CD4-positive, alpha-beta T cell treated with Interleukin-6 at 100 ng/mL for 8 hours (primary cell): ENCODE measurements around the gene FIGLA.

ENCODE experiments used
- DNase-seq: peaks from one replicate; pipeline ENCODE4 v3.0.0-alpha.2; 2020; ENCODE audit warnings: mixed read lengths, low spot score

FIGLA gene, protein sequence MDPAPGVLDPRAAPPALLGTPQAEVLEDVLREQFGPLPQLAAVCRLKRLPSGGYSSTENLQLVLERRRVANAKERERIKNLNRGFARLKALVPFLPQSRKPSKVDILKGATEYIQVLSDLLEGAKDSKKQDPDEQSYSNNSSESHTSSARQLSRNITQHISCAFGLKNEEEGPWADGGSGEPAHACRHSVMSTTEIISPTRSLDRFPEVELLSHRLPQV

DNA sequence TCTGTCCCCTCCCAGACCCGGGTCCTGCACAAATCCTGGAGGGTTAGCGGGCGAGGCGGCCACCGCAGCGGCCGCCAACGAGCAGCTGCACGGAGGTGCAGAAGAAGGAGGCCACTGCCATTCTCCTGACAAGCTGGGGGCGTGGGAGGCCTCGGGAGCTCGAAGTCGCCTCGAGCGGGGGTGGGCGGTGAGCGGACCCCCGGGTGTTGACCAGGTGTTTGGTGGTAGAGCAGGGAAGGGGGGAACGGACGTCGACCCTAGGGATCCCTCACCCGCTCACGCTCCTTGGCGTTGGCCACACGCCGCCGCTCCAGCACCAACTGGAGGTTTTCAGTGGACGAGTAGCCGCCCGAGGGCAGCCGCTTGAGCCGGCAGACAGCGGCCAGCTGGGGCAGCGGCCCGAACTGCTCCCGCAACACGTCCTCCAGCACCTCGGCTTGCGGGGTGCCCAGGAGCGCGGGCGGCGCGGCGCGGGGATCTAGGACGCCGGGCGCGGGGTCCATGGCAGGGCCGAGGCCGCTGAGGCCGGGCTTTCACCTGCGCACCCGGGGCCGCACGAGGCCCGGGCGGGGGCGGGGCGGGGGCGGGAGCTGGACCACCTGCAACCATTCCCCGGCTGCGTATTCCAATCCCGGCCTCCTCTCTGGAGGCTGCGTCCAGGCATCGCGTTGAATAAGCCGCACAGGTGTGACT lies at the start of gene FIGLA:
FIGLA (minus strand) TSS at position 508 of the 693 bp plus-strand sequence; CDS start at position 503, 5 bp downstream.
- DNase-seq = no peak

DNA sequence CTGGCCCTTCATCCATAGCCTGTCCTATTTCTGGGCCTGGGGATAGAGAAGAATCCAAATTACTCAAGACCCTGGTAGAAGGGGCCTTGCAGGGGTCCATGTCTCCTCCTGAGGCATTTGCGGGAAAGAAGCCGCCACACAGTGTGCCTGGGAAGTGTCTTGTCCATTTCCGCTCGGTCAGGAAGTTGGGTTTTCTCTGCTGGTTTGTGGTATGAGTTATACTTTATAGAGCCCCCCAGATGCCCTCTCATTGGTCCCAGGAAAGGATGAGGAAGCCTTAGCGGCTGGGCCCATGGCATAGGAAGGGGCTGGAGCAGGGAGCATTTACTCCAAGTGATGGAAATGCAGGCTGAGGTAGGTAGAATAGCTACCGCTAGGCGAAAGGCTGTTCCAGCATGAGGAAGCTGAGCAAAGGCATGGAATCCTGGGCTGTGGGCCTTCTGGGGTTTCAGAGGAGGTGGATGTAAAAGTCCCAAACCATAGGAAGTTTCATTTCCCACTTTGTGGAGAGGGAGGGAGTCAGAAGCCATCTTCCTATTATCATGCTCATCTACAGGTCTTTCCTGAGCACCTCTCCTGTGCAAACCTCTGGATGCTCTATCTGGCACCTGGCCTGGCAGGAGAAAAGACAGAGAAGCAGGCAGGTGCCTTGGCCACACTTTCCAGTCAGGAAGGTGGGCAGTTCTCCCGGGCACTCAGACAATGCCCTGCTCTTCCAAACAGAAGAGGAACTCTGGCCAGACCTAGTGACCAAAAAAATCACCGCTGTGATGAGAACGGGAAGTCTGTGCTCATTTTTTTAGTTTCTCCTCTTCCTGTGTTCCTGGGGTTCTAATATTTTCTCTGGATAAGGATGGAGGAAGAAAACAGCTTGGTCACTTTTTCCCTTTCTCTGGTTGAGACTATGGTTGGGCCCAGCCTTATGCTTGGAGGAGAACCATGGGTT lies 47.8 kb upstream of the FIGLA start:
- no peak for DNase-seq

- no peak for DNase-seq
Observed at GRCh38 chr2:70835643-70836042, 45.2 kb upstream of the FIGLA start, which contains the start of gene CD207. Gene CD207 (minus strand): TSS chr2:70835816. CDS start chr2:70835776, 40 bp downstream.

- no peak for DNase-seq
Observed at GRCh38 chr2:70834881-70835280, 44.4 kb upstream of the FIGLA start.

GRCh38 chr2:70834106-70834505 lies 43.7 kb upstream of the FIGLA start:
- DNase-seq = no peak

DNA sequence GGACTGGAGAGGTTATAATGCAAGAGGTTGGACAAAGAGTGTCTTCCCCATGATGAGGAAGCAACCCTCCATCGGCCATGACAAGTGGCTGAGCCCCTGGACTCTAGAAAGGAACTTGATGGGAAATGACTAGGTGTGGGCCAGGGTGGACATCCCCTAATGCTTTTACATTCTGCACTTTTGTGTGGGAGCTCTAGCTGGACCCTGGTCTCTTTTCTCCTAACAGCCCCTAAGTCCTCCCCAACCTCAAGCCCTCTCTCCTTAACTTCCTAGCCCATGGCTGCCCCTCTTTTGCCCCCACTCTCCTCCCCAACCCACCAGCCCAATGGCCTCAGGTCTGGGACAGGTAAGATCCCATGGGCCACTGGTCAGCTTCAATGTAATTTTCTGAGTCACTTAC lies 42.8 kb upstream of the FIGLA start:
- no peak for DNase-seq

- DNase-seq = no peak
Observed at GRCh38 chr2:70832386-70832785, 41.9 kb upstream of the FIGLA start.

GRCh38 chr2:70831861-70832260 lies 41.4 kb upstream of the FIGLA start:
- DNase-seq = no peak

DNA sequence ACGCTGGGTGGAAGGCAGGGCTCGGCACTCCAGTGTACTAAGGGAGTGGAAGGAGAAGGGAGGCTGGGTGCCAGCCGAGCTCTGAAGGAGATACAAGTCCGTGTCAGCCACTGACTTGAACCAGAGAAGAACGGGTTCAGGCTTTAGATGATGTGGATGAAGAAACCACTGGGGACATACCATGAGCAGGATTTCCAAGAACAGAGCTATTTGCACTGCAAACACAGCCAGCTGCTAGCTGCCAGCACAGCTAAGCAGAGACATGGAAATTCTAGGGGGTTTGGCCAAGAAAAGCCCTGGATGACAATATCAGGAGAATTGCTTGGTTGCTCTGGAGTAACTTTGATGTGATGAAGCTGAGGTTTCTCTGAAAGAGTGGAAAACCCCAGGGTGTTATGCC lies 39.9 kb upstream of the FIGLA start:
- no peak for DNase-seq

- DNase-seq = no peak
Observed at GRCh38 chr2:70829916-70830315, 39.5 kb upstream of the FIGLA start.

DNA sequence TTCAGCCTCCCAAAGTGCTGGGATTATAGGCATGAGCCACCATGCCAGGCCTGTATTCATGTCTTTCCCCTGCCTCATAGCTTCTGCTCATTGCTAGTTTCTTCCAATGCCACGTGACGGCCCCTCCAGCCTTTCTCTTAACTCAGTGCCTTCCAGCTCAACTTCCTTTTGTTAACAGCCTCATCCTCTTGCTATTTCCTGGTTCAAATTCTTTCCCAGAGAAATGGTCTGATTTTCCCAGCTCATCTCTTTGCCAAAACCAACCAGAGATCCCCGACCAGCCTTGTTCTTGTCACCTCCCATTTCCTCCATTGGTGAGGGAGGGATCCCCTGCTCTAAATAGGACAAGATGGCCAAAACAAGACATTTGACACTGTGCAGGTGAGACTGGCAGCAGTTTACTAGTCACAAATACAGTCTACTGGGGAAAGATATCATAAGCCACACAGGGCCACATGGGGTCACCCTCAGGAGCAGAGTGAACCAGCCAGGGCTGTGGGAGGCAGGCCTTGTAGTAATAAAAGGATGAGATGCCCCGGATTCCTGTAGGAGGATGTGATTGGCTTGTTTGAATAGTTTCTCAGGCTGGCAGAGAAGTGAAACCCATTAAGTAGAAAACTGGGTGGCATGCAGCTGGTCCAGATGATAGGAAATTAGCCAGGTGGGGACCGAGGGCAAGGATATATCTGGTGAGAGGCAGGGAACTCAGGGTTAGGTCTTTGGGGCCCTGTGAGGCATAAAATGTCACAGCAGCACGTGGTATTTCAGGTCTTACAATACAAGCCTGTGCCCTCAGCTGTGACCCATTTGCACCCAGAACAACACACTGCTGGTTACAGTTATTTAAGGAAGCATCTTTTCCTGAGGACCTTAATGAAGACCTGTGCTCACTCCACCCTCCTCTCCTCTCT lies 38.7 kb upstream of the FIGLA start:
- no peak for DNase-seq

DNA sequence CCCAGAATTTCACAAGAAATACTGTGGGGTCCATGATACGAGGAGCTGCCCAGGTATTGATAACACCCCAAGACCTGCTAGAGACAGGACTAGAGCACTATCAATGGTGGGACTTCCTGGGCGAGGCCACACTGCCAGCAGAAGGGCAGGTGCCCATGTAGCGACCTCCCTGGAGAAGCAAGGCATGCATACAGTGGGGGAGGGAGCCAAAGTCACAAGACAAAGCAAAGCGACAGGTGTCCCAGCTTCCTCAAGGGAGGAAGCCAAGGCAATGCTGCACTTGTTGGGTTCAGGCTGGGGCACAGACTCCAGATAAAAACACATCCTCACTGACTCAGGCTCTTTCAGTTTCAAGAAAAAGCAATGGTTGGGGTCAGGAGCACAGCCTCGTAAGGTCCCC lies 37.7 kb upstream of the FIGLA start:
- no peak for DNase-seq

- DNase-seq = no peak
Observed at GRCh38 chr2:70827388-70827787, 36.9 kb upstream of the FIGLA start.

- no peak for DNase-seq
Observed at GRCh38 chr2:70826696-70827350, 36.4 kb upstream of the FIGLA start.

DNA sequence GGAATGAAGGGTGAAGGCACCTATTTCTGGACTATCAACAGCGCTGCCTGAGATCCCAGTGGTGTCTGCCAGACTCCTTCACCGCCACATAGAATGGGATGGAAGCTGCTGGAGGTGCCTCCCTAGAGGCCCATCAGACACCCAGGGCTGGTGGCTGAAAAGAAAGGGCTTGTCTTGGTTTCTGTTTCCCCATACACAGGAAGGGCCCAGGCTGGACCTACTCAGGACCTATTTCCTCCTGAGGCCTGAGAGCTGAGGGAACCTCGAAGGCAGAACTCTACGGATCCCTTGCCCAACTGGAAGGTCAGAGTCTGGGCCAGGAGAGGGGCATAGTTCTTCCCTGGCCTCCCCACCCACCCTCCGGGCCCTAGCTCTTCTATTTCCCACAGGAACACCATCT lies 32.8 kb upstream of the FIGLA start:
- no peak for DNase-seq

DNA sequence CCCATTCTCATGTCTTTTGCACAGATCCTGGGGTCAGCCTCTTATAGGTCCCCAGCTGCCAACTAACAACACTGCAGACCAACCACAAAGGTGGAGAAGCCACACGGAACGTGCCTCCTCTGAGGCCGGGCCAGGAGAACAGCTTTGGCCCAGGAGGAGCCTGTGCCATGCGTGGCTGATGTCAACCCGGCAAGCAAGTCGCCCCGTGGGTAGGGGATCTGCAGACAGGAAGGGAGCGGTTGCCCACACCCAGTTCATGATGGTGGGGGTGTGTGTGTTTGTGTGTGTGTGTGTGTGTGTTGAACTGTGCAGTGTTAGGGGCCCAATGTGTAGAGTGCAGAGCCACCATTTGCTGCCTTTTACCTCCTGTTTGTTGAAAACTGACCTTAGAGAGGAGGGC lies 32.4 kb upstream of the FIGLA start:
- DNase-seq = peak; percentile 5

DNA sequence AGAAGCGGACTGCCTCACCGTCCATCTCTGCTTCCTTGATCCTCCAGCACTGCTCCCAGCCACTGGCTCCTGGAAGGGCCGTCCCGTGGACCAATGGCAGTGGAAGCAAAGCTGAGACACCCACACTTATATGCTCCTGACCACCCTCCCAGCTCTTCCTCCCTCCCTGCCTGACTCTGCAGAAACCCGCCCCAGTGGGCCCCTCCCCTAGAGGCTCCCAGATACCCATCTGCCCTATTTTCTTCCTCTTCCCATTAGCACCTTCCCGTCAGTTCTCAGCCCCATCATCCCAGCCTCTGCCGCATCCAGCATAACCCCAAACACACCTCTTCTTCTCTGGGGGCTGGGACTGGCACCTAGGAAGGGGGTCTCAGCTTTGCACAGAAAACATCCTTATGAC lies 30.1 kb upstream of the FIGLA start, which contains the start of gene CLEC4F:
CLEC4F (minus strand) TSS at position 101 of the 400 bp plus-strand sequence; CDS start at position 25, 76 bp downstream.
- no peak for DNase-seq

DNA sequence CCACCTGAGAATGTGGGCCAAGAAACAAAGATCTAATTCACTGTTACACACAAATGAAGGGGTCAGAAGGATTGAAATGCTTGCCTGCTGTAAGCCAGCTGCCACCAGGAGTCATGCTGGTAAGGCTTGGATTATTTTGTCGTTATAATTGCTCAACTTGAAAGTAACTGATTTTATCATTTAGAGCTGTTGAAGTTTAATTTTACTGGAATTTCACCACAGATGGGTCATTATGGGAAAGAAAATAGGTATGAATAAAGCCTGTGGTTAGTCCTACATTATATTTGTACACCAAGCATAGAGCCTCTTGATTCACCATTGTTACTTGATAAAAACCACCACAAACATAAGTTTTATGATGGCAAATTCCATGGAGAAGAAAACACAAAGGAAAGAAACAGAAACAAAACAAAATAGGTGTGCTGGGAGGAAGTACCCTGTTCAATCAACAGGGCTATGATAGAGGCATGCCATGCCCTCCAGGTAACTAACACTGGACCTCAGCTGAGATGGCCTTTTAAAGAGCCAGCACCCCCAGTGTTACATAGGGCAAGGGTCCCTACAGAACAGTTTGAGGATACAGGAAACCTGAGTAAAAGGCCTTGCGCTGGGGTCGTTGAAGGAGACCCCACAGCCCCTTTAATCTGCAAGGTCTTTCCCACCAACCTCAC lies 27.0 kb upstream of the FIGLA start:
- no peak for DNase-seq

GRCh38 chr2:70816726-70817125 lies 26.3 kb upstream of the FIGLA start:
- DNase-seq = no peak
